ENCODE measurements around the gene SORBS2. TPM values are rescaled to one million over a fixed set of nuclear protein-coding genes. Genes with fewer than 3 reads are reported as not detected.
A peak's percentile ranks its signal among the peaks of the same experiment; 100 is the strongest.

Gene SORBS2
- total RNA-seq, 2 donors from 2014 or later = 37.5 to 82.2 TPM

GRCh38 chr4:185783574-185783973 is 28.4 kb downstream of the SORBS2 start:
- ATAC-seq (no peak), DNase-seq (no peak)
- intact Hi-C loops (cut with DNase I, micrococcal nuclease) = no loop called here

- ATAC-seq (no peak), DNase-seq (no peak)
- intact Hi-C loops (cut with DNase I, micrococcal nuclease) = no loop called here
Measured at GRCh38 chr4:185782523-185782922, 29.5 kb downstream of the SORBS2 start.

- intact Hi-C loops (cut with DNase I, micrococcal nuclease) = no loop called here
- ATAC-seq = no peak
- DNase-seq = no peak
Measured at GRCh38 chr4:185781555-185782215, 30.3 kb downstream of the SORBS2 start.

- no peak for DNase-seq
- intact Hi-C loops (cut with DNase I, micrococcal nuclease) = no loop called here
Measured at GRCh38 chr4:185780472-185780871, 31.5 kb downstream of the SORBS2 start.

GRCh38 chr4:185779517-185779916 is 32.5 kb downstream of the SORBS2 start:
- no peak for ATAC-seq
- no peak for DNase-seq
- intact Hi-C loops (cut with DNase I, micrococcal nuclease) = no loop called here

More at GRCh38 chr4:185780472-185780871, 31.5 kb downstream of the SORBS2 start:
- ATAC-seq = no peak

GRCh38 chr4:185778307-185778706 is 33.7 kb downstream of the SORBS2 start:
- intact Hi-C loops (cut with DNase I, micrococcal nuclease) = no loop called here
- no peak for DNase-seq
- ATAC-seq = no peak

GRCh38 chr4:185775792-185776555 is 36.0 kb downstream of the SORBS2 start:
- ATAC-seq (no peak), DNase-seq (no peak)
- intact Hi-C loops (cut with DNase I, micrococcal nuclease) = no loop called here

- peak; percentile 56 for ATAC-seq
- intact Hi-C loops (cut with DNase I, micrococcal nuclease) = no loop called here
- DNase-seq = peak in 1 of 2 donors; percentile 10
Measured at GRCh38 chr4:185774845-185775680, 36.9 kb downstream of the SORBS2 start.

GRCh38 chr4:185774131-185774653 is 37.8 kb downstream of the SORBS2 start:
- ATAC-seq = peak; percentile 67
- intact Hi-C loops (cut with DNase I, micrococcal nuclease) = no loop called here
- peak in 1 of 2 donors; percentile 11 for DNase-seq

- DNase-seq (peak; percentile 31 to 50), ATAC-seq (peak; percentile 80)
- intact Hi-C loops (cut with DNase I, micrococcal nuclease) = no loop called here
Measured at GRCh38 chr4:185773419-185773818, 38.6 kb downstream of the SORBS2 start.

- no peak for DNase-seq
- intact Hi-C loops (cut with DNase I, micrococcal nuclease) = no loop called here
- no peak for ATAC-seq
Measured at GRCh38 chr4:185772391-185773093, 39.5 kb downstream of the SORBS2 start.

- no peak for DNase-seq
- intact Hi-C loops (cut with DNase I, micrococcal nuclease) = no loop called here
- ATAC-seq = no peak
Measured at GRCh38 chr4:185771711-185772390, 40.1 kb downstream of the SORBS2 start.

GRCh38 chr4:185767528-185767927 is 44.5 kb downstream of the SORBS2 start:
- DNase-seq (no peak), ATAC-seq (no peak)
- intact Hi-C loops (cut with DNase I, micrococcal nuclease) = no loop called here

GRCh38 chr4:185764876-185765275 is 47.1 kb downstream of the SORBS2 start:
- ATAC-seq (no peak), DNase-seq (no peak)
- intact Hi-C loops (cut with DNase I, micrococcal nuclease) = no loop called here

GRCh38 chr4:185761352-185762235 is 50.4 kb downstream of the SORBS2 start:
- ATAC-seq = peak; percentile 44
- no peak for DNase-seq
- intact Hi-C loops (cut with DNase I, micrococcal nuclease) = no loop called here

- no peak for DNase-seq
- intact Hi-C loops (cut with DNase I, micrococcal nuclease) = no loop called here
- ATAC-seq = no peak
Measured at GRCh38 chr4:185758807-185759206, 53.2 kb downstream of the SORBS2 start.

- intact Hi-C loops (cut with DNase I, micrococcal nuclease) = no loop called here
- no peak for DNase-seq
- no peak for ATAC-seq
Measured at GRCh38 chr4:185755451-185755850, 56.5 kb downstream of the SORBS2 start.
